GM18508 (cell line): Measurements from ENCODE around the gene PILRB.
"Not testable (repeated sequence)": the region's sequence is repeated elsewhere in the genome, so short reads cannot be mapped to it uniquely, and the experiment has no call there.

Experiments used
- ATAC-seq: cut with Tn5 transposase; IDR thresholded peaks from one replicate; pipeline ENCODE4 v1.9.1; 2021; ENCODE audit warnings: moderate number of reproducible peaks; ENCODE audit not compliant: insufficient read depth, unreplicated experiment

PILRB gene

DNA sequence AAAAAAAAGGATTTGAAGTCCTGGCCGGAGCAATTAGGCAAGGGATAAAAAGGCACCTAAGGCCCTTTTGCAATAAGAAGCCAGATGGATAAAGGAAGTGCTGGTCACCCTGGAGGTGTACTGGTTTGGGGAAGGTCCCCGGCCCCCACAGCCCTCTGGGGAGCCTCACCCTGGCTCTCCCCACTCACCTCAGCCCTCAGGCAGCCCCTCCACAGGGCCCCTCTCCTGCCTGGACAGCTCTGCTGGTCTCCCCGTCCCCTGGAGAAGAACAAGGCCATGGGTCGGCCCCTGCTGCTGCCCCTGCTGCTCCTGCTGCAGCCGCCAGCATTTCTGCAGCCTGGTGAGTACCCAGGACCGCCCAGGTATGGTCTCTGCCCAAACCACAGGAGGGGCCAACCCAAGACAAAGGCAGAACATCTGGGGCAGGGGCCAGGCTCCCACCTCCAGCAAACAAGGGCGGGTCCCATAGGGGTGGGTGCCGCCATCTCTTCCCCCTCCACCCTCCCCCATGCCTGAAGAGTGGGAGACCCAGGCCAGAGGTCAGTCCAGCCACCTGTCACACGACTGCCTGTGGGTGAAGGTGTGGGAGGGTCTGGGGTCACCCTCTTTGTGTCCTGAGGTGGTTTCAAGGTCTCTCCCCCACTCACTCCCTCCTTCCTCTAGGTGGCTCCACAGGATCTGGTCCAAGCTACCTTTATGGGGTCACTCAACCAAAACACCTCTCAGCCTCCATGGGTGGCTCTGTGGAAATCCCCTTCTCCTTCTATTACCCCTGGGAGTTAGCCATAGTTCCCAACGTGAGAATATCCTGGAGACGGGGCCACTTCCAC, at the start of gene PILRB:
Gene PILRB (plus strand): TSS at position 91 of the 830 bp plus-strand sequence. CDS start 186 bp downstream, at position 277.
- ATAC-seq: no peak

- ATAC-seq: not testable (repeated sequence)
These were observed 39.6 kb upstream of the PILRB start for GRCh38 chr7:100318329-100318728.

DNA sequence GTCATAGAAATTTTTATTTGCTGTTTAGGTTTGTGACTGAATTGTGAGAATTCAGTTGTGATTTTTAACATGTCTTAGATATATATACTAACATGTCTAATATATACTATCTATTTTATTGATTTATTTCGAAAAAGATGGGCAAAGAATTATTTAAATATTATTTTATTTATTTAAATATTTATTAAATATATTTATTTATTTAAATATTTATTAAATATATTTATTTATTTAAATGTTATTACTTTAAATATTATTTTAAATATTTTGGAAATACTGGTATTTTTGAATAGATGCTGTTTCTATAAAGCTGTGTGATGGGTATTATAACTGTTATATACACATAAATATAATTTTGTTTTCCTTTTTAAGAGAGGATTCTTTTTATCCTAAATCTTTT, 36.3 kb upstream of the PILRB start:
- not testable (repeated sequence) for ATAC-seq

DNA sequence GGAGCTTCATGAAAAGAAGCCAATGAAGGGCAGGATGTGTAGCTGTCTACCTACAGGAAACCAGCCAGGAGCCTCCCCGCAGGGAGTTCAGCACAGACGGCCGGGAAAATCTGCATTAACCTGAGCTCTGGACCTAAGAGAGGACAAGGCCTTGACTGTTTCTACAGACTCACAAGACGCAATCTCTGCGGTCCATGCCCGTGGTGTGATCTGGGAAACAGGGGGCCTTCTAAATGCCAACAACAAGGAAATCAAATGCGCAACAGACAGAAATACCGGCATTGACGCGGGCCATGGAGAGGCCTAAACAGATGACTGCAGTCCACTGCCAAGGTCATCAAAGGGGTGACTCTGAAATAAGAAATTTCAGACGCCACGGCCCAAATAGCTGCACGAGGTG, 33.7 kb upstream of the PILRB start:
- not testable (repeated sequence) for ATAC-seq

DNA sequence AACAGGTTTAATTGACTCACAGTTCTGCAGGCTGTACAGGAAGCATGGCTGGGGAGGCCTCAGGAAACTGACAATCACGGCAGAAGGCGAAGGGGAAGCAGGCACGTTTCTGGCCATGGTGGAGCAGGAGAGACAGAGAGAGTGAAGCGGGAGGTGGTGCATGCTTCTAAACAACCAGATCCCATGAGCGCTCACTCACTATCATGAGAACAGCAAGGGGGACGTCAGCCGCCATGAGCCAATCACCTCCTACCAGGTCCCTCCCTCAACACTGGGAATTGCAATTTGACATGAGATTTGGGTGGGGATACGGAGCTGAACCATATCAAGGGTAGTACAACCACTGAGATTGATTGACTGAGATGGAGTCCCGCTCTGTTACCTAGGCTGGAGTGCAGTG, 32.2 kb upstream of the PILRB start:
- ATAC-seq: not testable (repeated sequence)

DNA sequence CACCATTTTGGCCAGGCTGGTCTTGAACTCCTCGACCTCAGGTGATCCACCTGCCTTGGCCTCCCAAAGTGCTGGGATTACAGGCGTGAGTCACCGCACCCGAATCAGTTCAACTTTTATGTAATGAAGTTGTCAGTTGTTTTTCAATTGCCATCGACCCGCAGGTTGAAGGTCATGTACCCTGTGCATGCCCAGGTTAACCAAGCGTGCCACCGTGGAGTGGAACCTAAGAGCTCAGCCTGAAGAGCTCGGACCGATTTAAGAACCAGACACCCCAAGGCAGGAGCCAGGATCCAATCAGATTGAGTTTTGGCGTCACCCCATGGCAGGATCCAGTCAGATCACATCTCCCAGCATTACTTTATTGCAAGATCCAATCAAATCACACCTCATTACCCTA, 31.0 kb upstream of the PILRB start:
- not testable (repeated sequence) for ATAC-seq

DNA sequence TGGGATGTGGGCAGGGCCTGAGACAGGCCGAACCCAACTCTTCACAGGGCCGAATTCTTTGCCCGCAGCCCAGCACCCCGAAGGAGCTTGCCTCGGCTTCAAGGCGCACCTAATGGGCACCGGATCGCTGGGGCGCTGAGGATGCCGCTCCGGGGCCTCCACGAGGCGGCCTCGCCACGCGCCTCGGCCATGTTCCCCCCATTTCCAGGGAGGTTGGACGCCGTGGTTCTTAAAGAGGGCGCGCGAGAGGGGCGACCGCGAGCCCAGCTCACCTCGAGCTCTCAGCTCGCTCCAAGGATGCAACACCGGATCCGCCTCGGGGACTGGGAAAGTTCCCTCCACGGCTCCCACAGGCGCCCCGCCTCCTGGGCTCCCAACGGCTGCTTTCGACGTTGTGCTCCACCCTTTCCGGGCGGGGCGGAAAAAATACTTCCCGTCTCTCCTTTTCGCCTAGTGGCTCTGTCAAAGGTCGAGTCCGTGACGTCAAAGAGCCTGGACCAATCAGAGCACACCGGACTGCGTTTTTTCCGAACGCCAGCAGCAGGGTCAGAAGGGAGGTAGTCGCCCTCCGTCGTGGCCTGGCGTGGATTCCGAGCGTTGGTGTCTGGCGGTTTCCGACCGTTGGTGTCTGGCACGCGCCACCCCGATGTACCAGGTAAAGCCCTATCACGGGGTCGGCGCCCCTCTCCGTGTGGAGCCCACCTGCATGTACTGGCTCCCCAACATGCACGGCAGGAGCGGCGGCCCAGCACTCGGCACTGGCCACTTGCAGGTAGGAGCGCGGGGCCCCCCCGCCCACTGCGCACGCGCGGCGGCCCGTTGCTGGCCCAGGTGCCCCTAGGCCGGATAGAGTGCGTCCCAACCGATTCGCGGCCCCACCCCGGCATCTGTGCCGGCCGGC, 22.1 kb upstream of the PILRB start:
- peak; percentile 81 for ATAC-seq

DNA sequence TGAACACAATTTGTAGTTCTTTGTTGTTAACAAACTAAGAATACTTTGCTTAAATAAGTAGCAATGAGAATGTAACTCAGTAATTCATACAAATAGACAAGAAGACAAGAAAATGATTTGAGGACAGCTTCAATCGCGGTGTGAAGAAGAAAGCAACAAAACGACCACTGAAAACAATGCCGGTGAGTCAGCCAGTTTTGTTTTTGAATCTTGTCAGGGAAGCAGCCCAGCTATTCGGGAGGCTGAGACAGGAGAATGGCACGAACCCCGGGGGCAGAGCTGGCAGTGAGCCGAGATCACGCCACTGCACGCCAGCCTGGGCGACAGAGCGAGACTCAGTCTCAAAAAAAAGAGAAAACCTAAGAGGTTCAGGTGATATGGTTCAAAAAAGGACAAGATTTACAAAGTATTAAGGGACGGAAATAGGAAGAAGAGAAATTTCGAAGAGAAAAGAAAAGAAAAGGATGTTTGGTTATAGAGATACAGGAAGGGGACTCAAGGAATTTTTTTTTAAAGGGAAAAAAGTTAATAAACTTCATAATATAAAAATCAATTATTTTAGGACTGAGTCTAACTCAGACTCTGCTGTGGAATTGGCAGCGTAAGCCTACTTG, 19.7 kb upstream of the PILRB start:
- not testable (repeated sequence) for ATAC-seq

DNA sequence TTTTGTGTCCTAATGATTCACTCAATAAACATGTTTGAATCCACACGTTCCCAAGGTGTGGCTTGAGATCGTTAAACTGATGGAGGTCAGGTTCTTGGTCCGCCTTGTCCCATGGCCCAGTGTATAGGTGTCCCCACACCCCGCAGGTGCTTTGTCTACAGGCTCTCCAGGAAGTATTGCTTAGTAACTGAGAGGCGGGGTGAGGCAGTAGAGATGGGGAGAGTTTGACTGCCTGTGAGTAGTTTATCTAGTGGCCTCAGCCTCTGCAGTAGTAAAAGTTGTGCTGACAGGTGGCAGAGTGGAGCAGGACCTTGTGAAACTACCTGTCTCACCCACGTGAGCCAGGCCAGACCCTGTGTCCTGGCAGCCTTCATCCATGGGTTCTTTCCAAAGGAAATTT, 16.6 kb upstream of the PILRB start:
- ATAC-seq: not testable (repeated sequence)

- ATAC-seq: no peak
These were observed 15.2 kb upstream of the PILRB start for GRCh38 chr7:100342765-100343164.

- ATAC-seq: not testable (repeated sequence)
These were observed 13.8 kb upstream of the PILRB start for GRCh38 chr7:100344124-100344559.

- ATAC-seq: peak; percentile 36
These were observed 13.2 kb upstream of the PILRB start for GRCh38 chr7:100344560-100345287.

DNA sequence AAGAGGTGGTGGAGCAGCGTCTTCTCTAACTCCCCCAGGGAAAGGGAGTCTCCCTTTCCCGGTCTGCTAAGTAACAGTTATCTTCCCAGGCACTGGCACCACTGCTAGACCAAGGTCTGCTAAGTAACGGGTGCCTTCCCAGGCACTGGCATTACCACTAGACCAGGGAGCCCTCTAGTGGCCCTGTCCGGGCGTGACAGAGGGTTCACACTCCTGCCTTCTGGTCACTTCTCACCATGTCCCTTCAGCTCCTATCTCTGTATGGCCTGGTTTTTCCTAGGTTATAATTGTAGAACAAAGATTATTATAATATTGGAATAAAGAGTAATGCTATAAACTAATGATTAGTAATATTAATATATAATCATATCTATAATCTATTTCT, 12.6 kb upstream of the PILRB start:
- ATAC-seq: peak; percentile 24

DNA sequence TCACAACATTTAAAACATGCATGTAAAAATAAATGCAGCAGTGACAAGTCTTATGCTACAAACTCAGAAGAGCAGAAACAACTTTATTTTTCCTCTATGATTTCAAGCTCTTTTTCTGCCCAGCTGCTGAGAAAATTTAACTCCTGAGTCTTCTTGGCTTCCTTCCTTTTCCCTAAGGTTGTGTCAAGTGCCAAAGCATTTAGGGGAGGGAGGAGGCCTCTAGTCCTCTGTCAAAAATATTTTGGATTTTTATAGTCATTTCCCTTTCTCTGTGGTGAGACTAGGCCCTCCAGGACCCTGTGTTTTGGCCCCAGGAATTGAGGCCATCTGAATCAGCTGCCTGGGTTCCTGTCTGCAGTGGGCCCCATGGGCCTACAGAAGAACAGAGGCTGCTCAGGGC, 11.0 kb upstream of the PILRB start:
- no peak for ATAC-seq

- no peak for ATAC-seq
These were observed 9.1 kb upstream of the PILRB start for GRCh38 chr7:100348805-100349204.

- no peak for ATAC-seq
These were observed 8.2 kb upstream of the PILRB start for GRCh38 chr7:100349757-100350156.

GRCh38 chr7:100351657-100352058, 6.3 kb upstream of the PILRB start:
- no peak for ATAC-seq

DNA sequence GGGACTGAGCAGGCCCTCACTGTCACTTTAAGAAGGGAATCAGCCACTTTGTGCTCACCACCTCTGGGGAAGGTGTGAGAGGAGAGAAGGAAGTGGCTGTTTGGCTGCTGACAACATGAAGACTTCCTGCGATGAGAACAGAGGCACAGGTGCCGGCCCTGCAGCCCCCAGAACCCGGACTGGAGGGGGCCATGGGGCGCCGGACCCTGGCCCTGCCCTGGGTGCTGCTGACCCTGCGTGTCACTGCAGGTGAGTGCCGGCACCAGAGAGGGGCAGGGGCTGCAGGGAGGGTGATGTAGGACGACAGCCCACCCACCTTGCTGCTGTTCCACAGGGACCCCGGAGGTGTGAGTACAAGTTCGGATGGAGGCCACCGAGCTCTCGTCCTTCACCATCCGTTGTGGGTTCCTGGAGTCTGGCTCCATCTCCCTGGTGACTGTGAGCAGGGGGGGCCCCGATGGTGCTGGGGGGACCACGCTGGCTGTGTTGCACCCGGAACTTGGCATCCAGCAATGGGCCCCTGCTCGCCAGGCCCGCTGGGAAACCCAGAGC, 5.6 kb upstream of the PILRB start:
- ATAC-seq: not testable (repeated sequence)

GRCh38 chr7:100352984-100353684, 4.8 kb upstream of the PILRB start:
- ATAC-seq: no peak
